GM12878 (cell line): ENCODE measurements around the gene C1QB.

Source experiments
- BHLHE40 ChIP-seq, 2 experiments: fragments of 450-650 bp in 1 of 2; IDR thresholded peaks; 2 replicates each; pipeline ENCODE4 v1.6.1; 2011 to 2017; ENCODE audit warnings: low read depth in 2 of 2, borderline replicate concordance in 1 of 2, improper control_type of control experiment in 1 of 2, low read length in 1 of 2, mild to moderate bottlenecking in 1 of 2
- EP300 ChIP-seq, 2 experiments: fragments of 150-350 bp in 1 of 2; IDR thresholded peaks; 2 replicates each; pipeline ENCODE4 v1.6.1; 2011 to 2012; ENCODE audit warnings: low read depth in 2 of 2, low read length in 2 of 2, borderline replicate concordance in 1 of 2, improper control_type of control experiment in 1 of 2, inconsistent platforms in 1 of 2; ENCODE audit not compliant: control insufficient read depth in 1 of 2
- EZH2 ChIP-seq: IDR thresholded peaks from 2 replicates; pipeline ENCODE4 v1.6.1; 2012; ENCODE audit warnings: low read depth, mild to moderate bottlenecking, control low read depth, inconsistent platforms, low read length, borderline replicate concordance; ENCODE audit not compliant: control insufficient read depth
- HDAC6 ChIP-seq: fragments of 200-600 bp; sonication (generic); IDR thresholded peaks from one replicate; pipeline ENCODE4 v1.8.0; 2017; ENCODE audit warnings: antibody characterized with exemption; ENCODE audit not compliant: unreplicated experiment
- MXI1 ChIP-seq: fragments of 150-350 bp; IDR thresholded peaks from 2 replicates; pipeline ENCODE4 v1.6.1; 2011; ENCODE audit warnings: low read depth, mild to moderate bottlenecking, inconsistent platforms, low read length, improper control_type of control experiment
- MYC ChIP-seq: IDR thresholded peaks from 2 replicates; pipeline ENCODE4 v1.6.1; 2011; ENCODE audit warnings: mild to moderate bottlenecking, low read length, moderate library complexity, inconsistent platforms; ENCODE audit not compliant: insufficient read depth, insufficient replicate concordance, insufficient read length, severe bottlenecking
- POLR2AphosphoS5 ChIP-seq: IDR thresholded peaks from 2 replicates; pipeline ENCODE4 v1.6.1; 2011; ENCODE audit warnings: mild to moderate bottlenecking, low read length, inconsistent platforms
- SIN3A ChIP-seq: IDR thresholded peaks from 2 replicates; pipeline ENCODE4 v1.6.1; 2012; ENCODE audit warnings: low read depth, low read length, improper control_type of control experiment
- SP1 ChIP-seq: IDR thresholded peaks from one replicate; pipeline ENCODE4 v1.6.1; 2011; ENCODE audit warnings: low read depth, low read length
- TCF7 ChIP-seq: IDR thresholded peaks from 2 replicates; pipeline ENCODE4 v1.6.1; 2014; ENCODE audit warnings: antibody characterized with exemption, borderline replicate concordance
- TF ChIP-seq, protein P1 (sequence below): fragments of 450-650 bp; IDR thresholded peaks from 2 replicates; pipeline ENCODE4 v1.6.1; 2016; ENCODE audit warnings: mild to moderate bottlenecking, moderate library complexity, borderline replicate concordance
- TF ChIP-seq, protein P2 (sequence below), 3 experiments: IDR thresholded peaks in 2 of 3; conservative IDR thresholded peaks in 1 of 3; 2 replicates each; pipeline ENCODE4 v1.5.1; 2011; ENCODE audit warnings: low read depth in 3 of 3, low read length in 3 of 3, mild to moderate bottlenecking in 3 of 3, control low read depth in 2 of 3, moderate library complexity in 2 of 3, inconsistent platforms in 1 of 3, mixed read lengths in 1 of 3; ENCODE audit not compliant: control insufficient read depth in 2 of 3, insufficient read depth in 1 of 3; ENCODE audit errors: extremely low read depth in 1 of 3
- TF ChIP-seq, protein P3 (sequence below): IDR thresholded peaks from 2 replicates; pipeline ENCODE4 v1.6.1; 2011; ENCODE audit warnings: low read depth, low read length, improper control_type of control experiment, borderline replicate concordance

DNA sequence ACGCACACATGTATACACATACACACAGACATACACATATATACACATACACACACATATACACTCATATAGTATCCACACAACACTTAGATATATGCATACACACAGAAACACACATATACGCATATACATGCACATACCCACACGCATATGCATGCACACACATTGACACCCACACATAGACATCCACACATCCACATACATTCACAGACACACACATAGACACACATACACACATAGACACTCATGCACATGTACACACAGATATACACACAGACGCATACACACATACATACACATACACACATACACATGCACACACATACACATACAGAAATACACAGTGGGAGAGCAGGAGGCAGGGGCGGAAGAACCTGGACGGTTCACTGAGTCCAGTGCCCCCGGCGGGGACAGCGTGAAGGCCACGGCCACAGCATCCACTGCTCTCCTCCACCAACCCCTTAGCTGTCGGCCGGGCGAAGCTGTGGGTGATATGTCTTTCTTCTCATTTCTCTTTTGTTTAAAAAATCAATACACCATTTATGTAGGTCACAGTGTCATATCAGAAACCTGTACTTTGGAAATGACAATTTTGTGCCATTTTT is 2.8 kb upstream of the C1QB start:
- TF ChIP-seq TCF7: no peak
- TF ChIP-seq, protein P1, sequence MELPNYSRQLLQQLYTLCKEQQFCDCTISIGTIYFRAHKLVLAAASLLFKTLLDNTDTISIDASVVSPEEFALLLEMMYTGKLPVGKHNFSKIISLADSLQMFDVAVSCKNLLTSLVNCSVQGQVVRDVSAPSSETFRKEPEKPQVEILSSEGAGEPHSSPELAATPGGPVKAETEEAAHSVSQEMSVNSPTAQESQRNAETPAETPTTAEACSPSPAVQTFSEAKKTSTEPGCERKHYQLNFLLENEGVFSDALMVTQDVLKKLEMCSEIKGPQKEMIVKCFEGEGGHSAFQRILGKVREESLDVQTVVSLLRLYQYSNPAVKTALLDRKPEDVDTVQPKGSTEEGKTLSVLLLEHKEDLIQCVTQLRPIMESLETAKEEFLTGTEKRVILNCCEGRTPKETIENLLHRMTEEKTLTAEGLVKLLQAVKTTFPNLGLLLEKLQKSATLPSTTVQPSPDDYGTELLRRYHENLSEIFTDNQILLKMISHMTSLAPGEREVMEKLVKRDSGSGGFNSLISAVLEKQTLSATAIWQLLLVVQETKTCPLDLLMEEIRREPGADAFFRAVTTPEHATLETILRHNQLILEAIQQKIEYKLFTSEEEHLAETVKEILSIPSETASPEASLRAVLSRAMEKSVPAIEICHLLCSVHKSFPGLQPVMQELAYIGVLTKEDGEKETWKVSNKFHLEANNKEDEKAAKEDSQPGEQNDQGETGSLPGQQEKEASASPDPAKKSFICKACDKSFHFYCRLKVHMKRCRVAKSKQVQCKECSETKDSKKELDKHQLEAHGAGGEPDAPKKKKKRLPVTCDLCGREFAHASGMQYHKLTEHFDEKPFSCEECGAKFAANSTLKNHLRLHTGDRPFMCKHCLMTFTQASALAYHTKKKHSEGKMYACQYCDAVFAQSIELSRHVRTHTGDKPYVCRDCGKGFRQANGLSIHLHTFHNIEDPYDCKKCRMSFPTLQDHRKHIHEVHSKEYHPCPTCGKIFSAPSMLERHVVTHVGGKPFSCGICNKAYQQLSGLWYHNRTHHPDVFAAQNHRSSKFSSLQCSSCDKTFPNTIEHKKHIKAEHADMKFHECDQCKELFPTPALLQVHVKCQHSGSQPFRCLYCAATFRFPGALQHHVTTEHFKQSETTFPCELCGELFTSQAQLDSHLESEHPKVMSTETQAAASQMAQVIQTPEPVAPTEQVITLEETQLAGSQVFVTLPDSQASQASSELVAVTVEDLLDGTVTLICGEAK: no peak
- no peak for TF ChIP-seq SIN3A
- TF ChIP-seq POLR2AphosphoS5: no peak
- TF ChIP-seq MYC: no peak
- TF ChIP-seq SP1: no peak
- no peak for TF ChIP-seq EZH2
- no peak for TF ChIP-seq BHLHE40 (IDR thresholded peaks at IDR 0.05; ENCODE audit: borderline replicate concordance in 1 of 2, low read depth in 2 of 2, low read length in 1 of 2)
- TF ChIP-seq, protein P2, sequence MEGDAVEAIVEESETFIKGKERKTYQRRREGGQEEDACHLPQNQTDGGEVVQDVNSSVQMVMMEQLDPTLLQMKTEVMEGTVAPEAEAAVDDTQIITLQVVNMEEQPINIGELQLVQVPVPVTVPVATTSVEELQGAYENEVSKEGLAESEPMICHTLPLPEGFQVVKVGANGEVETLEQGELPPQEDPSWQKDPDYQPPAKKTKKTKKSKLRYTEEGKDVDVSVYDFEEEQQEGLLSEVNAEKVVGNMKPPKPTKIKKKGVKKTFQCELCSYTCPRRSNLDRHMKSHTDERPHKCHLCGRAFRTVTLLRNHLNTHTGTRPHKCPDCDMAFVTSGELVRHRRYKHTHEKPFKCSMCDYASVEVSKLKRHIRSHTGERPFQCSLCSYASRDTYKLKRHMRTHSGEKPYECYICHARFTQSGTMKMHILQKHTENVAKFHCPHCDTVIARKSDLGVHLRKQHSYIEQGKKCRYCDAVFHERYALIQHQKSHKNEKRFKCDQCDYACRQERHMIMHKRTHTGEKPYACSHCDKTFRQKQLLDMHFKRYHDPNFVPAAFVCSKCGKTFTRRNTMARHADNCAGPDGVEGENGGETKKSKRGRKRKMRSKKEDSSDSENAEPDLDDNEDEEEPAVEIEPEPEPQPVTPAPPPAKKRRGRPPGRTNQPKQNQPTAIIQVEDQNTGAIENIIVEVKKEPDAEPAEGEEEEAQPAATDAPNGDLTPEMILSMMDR (IDR thresholded peaks at IDR 0.05 in 2 of 3, conservative IDR thresholded peaks at IDR 0.05 in 1 of 3; ENCODE audit: control insufficient read depth in 2 of 3, extremely low read depth in 1 of 3, insufficient read depth in 1 of 3, low read depth in 3 of 3, low read length in 3 of 3): no peak
- TF ChIP-seq, protein P3, sequence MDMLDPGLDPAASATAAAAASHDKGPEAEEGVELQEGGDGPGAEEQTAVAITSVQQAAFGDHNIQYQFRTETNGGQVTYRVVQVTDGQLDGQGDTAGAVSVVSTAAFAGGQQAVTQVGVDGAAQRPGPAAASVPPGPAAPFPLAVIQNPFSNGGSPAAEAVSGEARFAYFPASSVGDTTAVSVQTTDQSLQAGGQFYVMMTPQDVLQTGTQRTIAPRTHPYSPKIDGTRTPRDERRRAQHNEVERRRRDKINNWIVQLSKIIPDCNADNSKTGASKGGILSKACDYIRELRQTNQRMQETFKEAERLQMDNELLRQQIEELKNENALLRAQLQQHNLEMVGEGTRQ: no peak
- TF ChIP-seq EP300 (IDR thresholded peaks at IDR 0.05; ENCODE audit: borderline replicate concordance in 1 of 2, control insufficient read depth in 1 of 2, low read depth in 2 of 2, low read length in 2 of 2): no peak
- no peak for TF ChIP-seq HDAC6
- TF ChIP-seq MXI1: no peak
